ENCODE results near the gene KCNH2.

GRCh38 chr7:150954986-150955518, 23.1 kb downstream of the KCNH2 start:
- TF ChIP-seq CTCF (IDR thresholded peaks at IDR 0.05; ENCODE audit: poor library complexity) (no peak), EZH2phosphoT487 (IDR thresholded peaks at IDR 0.05; ENCODE audit: low read depth, severe bottlenecking, unreplicated experiment) (no peak), EZH2 (IDR thresholded peaks at IDR 0.05; ENCODE audit: borderline replicate concordance) (no peak)

Measured in hepatocyte (in vitro differentiated cells).